ENCODE data around the gene WIZ. TPM values are rescaled to one million over a fixed set of nuclear protein-coding genes. Genes with fewer than 3 reads are reported as not detected.

The WIZ gene
- total and polyA plus RNA-seq, 9 of the 15 experiments (the other 6 are each of a cell fraction or from before 2014, with no cell fraction given), result 0.06 to 37.5 (median 4.8) TPM

DNA sequence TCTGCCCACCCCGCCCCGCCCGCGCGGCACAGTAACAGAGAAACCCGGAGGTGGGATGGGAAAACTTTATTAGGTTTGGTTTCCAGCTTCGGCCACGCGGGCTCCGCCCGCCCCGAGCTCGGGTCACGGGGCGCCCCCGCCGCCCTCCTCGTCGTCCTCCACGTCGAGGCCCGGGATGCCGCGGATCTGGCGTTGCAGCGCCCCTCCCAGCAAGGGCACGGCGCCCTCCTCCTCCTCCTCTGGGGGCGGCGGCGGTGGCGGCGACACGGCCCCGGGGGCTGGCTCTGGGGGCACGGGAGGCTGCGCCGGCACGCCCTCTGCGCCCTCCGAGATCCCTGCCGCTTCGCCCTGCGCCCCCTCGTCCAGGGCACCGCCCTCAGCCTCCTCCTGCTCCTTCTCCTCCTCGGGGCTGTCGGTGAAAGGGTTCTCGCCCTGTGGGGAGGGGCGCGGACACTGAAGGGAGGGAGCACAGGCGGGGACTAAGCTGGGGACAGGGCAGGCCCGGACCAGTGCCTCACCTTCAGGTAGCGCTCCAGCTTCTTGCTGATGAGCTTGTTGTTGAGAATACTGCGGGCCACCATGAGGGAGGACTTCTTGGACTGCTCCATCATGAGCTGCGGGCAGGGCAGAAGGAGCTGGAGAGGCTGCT is 69.6 kb downstream of the WIZ start (continued):
- TF ChIP-seq, protein P1, sequence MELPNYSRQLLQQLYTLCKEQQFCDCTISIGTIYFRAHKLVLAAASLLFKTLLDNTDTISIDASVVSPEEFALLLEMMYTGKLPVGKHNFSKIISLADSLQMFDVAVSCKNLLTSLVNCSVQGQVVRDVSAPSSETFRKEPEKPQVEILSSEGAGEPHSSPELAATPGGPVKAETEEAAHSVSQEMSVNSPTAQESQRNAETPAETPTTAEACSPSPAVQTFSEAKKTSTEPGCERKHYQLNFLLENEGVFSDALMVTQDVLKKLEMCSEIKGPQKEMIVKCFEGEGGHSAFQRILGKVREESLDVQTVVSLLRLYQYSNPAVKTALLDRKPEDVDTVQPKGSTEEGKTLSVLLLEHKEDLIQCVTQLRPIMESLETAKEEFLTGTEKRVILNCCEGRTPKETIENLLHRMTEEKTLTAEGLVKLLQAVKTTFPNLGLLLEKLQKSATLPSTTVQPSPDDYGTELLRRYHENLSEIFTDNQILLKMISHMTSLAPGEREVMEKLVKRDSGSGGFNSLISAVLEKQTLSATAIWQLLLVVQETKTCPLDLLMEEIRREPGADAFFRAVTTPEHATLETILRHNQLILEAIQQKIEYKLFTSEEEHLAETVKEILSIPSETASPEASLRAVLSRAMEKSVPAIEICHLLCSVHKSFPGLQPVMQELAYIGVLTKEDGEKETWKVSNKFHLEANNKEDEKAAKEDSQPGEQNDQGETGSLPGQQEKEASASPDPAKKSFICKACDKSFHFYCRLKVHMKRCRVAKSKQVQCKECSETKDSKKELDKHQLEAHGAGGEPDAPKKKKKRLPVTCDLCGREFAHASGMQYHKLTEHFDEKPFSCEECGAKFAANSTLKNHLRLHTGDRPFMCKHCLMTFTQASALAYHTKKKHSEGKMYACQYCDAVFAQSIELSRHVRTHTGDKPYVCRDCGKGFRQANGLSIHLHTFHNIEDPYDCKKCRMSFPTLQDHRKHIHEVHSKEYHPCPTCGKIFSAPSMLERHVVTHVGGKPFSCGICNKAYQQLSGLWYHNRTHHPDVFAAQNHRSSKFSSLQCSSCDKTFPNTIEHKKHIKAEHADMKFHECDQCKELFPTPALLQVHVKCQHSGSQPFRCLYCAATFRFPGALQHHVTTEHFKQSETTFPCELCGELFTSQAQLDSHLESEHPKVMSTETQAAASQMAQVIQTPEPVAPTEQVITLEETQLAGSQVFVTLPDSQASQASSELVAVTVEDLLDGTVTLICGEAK (IDR thresholded peaks at IDR 0.05), result peak; percentile 97
- TF ChIP-seq, protein P1 (CRISPR knock-in tag; IDR thresholded peaks at IDR 0.05), result peak; percentile 94
- TF ChIP-seq, protein P2, sequence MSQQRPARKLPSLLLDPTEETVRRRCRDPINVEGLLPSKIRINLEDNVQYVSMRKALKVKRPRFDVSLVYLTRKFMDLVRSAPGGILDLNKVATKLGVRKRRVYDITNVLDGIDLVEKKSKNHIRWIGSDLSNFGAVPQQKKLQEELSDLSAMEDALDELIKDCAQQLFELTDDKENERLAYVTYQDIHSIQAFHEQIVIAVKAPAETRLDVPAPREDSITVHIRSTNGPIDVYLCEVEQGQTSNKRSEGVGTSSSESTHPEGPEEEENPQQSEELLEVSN (IDR thresholded peaks at IDR 0.05; ENCODE audit: borderline replicate concordance in 1 of 2, extremely low read depth in 1 of 2, insufficient read depth in 1 of 2, insufficient read length in 1 of 2, low read depth in 1 of 2, low read length in 1 of 2, poor library complexity in 1 of 2, severe bottlenecking in 1 of 2), result peak in 1 of 2 experiments; percentile 17
- peak; percentile 51; the same call in 1 of the 2 replicates for TF ChIP-seq SIN3B (IDR thresholded peaks at IDR 0.05; ENCODE audit: low read depth)
- TF ChIP-seq ERF (CRISPR knock-in tag; IDR thresholded peaks at IDR 0.05), result no peak
- TF ChIP-seq ESRRA (IDR thresholded peaks at IDR 0.05; ENCODE audit: borderline replicate concordance, low read depth), result peak; percentile 26; the same call in 1 of the 2 replicates
- TF ChIP-seq SRSF7 (optimal IDR thresholded peaks at IDR 0.05; ENCODE audit: low read depth, low read length), result no peak
- TF ChIP-seq, protein P3, sequence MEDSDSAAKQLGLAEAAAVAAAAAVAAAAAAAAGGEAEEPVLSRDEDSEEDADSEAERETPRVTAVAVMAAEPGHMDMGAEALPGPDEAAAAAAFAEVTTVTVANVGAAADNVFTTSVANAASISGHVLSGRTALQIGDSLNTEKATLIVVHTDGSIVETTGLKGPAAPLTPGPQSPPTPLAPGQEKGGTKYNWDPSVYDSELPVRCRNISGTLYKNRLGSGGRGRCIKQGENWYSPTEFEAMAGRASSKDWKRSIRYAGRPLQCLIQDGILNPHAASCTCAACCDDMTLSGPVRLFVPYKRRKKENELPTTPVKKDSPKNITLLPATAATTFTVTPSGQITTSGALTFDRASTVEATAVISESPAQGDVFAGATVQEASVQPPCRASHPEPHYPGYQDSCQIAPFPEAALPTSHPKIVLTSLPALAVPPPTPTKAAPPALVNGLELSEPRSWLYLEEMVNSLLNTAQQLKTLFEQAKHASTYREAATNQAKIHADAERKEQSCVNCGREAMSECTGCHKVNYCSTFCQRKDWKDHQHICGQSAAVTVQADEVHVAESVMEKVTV (CRISPR knock-in tag; IDR thresholded peaks at IDR 0.05), result no peak
- TF ChIP-seq CAMTA2 (CRISPR knock-in tag; conservative IDR thresholded peaks at IDR 0.05), result no peak
- TF ChIP-seq CHCHD3 (CRISPR knock-in tag; IDR thresholded peaks at IDR 0.05), result no peak
- TF ChIP-seq KDM4B (IDR thresholded peaks at IDR 0.05; ENCODE audit: borderline replicate concordance in 2 of 2, low read depth in 1 of 2), result 0 out of 4 replicates have a peak, but pooled peaks of 1 of the 2 experiments have one; percentile 49
- no peak for TF ChIP-seq BRF1 (IDR thresholded peaks at IDR 0.05; ENCODE audit: borderline replicate concordance, extremely low read depth, insufficient read length)
- no peak for TF ChIP-seq TEAD1 (CRISPR knock-in tag; IDR thresholded peaks at IDR 0.05)
- 0 out of 2 replicates have a peak, but pooled peaks have one; percentile 51 for TF ChIP-seq RHOXF2B (CRISPR knock-in tag; conservative IDR thresholded peaks at IDR 0.05)
- no peak for TF ChIP-seq NBN (IDR thresholded peaks at IDR 0.05; ENCODE audit: low read depth)

Data from K562 (cell line).